Fibroblast of lung (primary cell): ENCODE results near the gene SLC25A40. TPM values are rescaled to one million over a fixed set of nuclear protein-coding genes. Genes with fewer than 3 reads are reported as not detected.

Experiments
- DNase-seq, 2 donors: peaks; one replicate each; pipeline versions ENCODE4 v3.0.0 to v3.0.0-alpha.2; 2010; ENCODE audit warnings: low read depth in 2 of 2
- H2AFZ ChIP-seq: 2 replicates; pipeline ENCODE4 v1.5.1; 2012; ENCODE audit warnings: low read length, control low read depth, inconsistent platforms
- H3K27ac ChIP-seq: 2 replicates; pipeline ENCODE4 v1.5.1; 2011; ENCODE audit warnings: low read length, control low read depth; ENCODE audit not compliant: insufficient read depth
- H3K27me3 ChIP-seq: 2 replicates; pipeline ENCODE4 v1.5.1; 2011; ENCODE audit warnings: mild to moderate bottlenecking, low read length; ENCODE audit not compliant: control insufficient read depth, insufficient read depth
- H3K36me3 ChIP-seq: 2 replicates; pipeline ENCODE4 v1.5.1; 2011; ENCODE audit warnings: low read length; ENCODE audit not compliant: control insufficient read depth, insufficient read depth
- H3K4me1 ChIP-seq: 2 replicates; pipeline ENCODE4 v1.5.1; 2011; ENCODE audit warnings: low read length; ENCODE audit not compliant: control insufficient read depth, insufficient read depth; ENCODE audit errors: extremely low read depth
- H3K4me2 ChIP-seq: 2 replicates; pipeline ENCODE4 v1.5.1; 2011; ENCODE audit warnings: low read length, control low read depth; ENCODE audit not compliant: insufficient read depth; ENCODE audit errors: extremely low read depth
- H3K4me3 ChIP-seq, 4 experiments: fragments of 200-600 bp in 1 of 4; sonication (generic) in 1 of 4; replicated peaks in 1 of 4; 2 replicates each; pipeline ENCODE4 v1.5.1; 2011 to 2016; ENCODE audit warnings: low read length in 4 of 4, low read depth in 3 of 4, mild to moderate bottlenecking in 3 of 4, control low read depth in 2 of 4, inconsistent platforms in 1 of 4, mixed read lengths in 1 of 4; ENCODE audit not compliant: insufficient read depth in 1 of 4; ENCODE audit errors: control extremely low read depth in 1 of 4
- H3K79me2 ChIP-seq: 2 replicates; pipeline ENCODE4 v1.5.1; 2012; ENCODE audit warnings: mild to moderate bottlenecking, low read length, inconsistent platforms; ENCODE audit not compliant: control insufficient read depth, insufficient read depth
- H3K9ac ChIP-seq: 2 replicates; pipeline ENCODE4 v1.5.1; 2011; ENCODE audit warnings: mild to moderate bottlenecking, low read length, control low read depth; ENCODE audit not compliant: insufficient read depth
- H3K9me3 ChIP-seq: 2 replicates; pipeline ENCODE4 v1.5.1; 2012; ENCODE audit warnings: low read depth, low read length; ENCODE audit not compliant: control insufficient read depth, insufficient read depth
- H4K20me1 ChIP-seq: 2 replicates; pipeline ENCODE4 v1.5.1; 2011; ENCODE audit warnings: low read length; ENCODE audit not compliant: control insufficient read depth, insufficient read depth; ENCODE audit errors: extremely low read depth
- CTCF ChIP-seq, 2 donors: IDR thresholded peaks in 1 of 2; conservative IDR thresholded peaks in 1 of 2; 1 replicate in 1 of 2; 2 replicates in 1 of 2; pipeline ENCODE4 v1.5.1; 2011 to 2012; ENCODE audit warnings: low read length in 2 of 2, control low read depth in 1 of 2, inconsistent platforms in 1 of 2, low read depth in 1 of 2, mild to moderate bottlenecking in 1 of 2
- EZH2 ChIP-seq: IDR thresholded peaks from 2 replicates; pipeline ENCODE4 v1.5.1; 2012; ENCODE audit warnings: low read length, control low read depth, mild to moderate bottlenecking; ENCODE audit errors: missing control alignments
- polyA plus RNA-seq, 2 donors: library from polyadenylated mRNA; depleted of rRNA in 1 of 2; stranded (reverse) in 1 of 2; unstranded in 1 of 2; fragments of >200 nt; gene quantifications; 2 replicates each; pipeline ENCODE4 v1.2.1, GENCODE V29; 2011 to 2012; ENCODE audit warnings: missing spikeins in 1 of 2
- total RNA-seq: library from RNA; depleted of rRNA; stranded (reverse); fragments of >200 nt; gene quantifications from 2 replicates; pipeline ENCODE4 v1.2.1, GENCODE V29; 2014

The SLC25A40 gene
- total and polyA plus RNA-seq, 2 donors (not counting 1 experiment from before 2014, with no cell fraction given): 6.3 to 10.2 TPM

- H2AFZ ChIP-seq: no peak overlapping the region
- H3K9me3 ChIP-seq: no peaks in the 10 kb centered on the region
- H3K27me3 ChIP-seq: no peaks in the 10 kb centered on the region
- no peak overlapping the region for H3K4me2 ChIP-seq
- H3K36me3 ChIP-seq: no peaks in the 10 kb centered on the region
- H3K4me1 ChIP-seq: no peaks in the 10 kb centered on the region
- H3K79me2 ChIP-seq: no peaks in the 10 kb centered on the region
- no peak for DNase-seq
- no peak overlapping the region for H3K4me3 ChIP-seq
- no peak overlapping the region for H3K9ac ChIP-seq
- no peak overlapping the region for H3K27ac ChIP-seq
- TF ChIP-seq CTCF (conservative IDR thresholded peaks at IDR 0.05 in 1 of 2, IDR thresholded peaks at IDR 0.05 in 1 of 2; ENCODE audit: low read depth in 1 of 2, low read length in 2 of 2) (no peak), EZH2 (no peak)
- H4K20me1 ChIP-seq: no peaks in the 10 kb centered on the region
Measured at GRCh38 chr7:87818336-87818735, 57.8 kb downstream of the SLC25A40 start.

- no peak for TF ChIP-seq EZH2
- TF ChIP-seq CTCF (conservative IDR thresholded peaks at IDR 0.05 in 1 of 2, IDR thresholded peaks at IDR 0.05 in 1 of 2; ENCODE audit: low read depth in 1 of 2, low read length in 2 of 2): no peak
Measured at GRCh38 chr7:87816389-87816788, 59.8 kb downstream of the SLC25A40 start.

GRCh38 chr7:87810726-87811125, 65.4 kb downstream of the SLC25A40 start:
- Histone ChIP-seq H3K9me3 (no peaks in the 10 kb centered on the region), H4K20me1 (no peaks in the 10 kb centered on the region), H3K27ac (no peak overlapping the region), H3K4me1 (no peaks in the 10 kb centered on the region), H2AFZ (no peak overlapping the region), H3K36me3 (no peaks in the 10 kb centered on the region), H3K79me2 (no peaks in the 10 kb centered on the region), H3K4me3 (no peak overlapping the region), H3K27me3 (no peaks in the 10 kb centered on the region), H3K9ac (no peak overlapping the region), H3K4me2 (no peak overlapping the region)
- TF ChIP-seq EZH2: no peak
- no peak for TF ChIP-seq CTCF (conservative IDR thresholded peaks at IDR 0.05 in 1 of 2, IDR thresholded peaks at IDR 0.05 in 1 of 2; ENCODE audit: low read depth in 1 of 2, low read length in 2 of 2)
- DNase-seq: no peak

More at GRCh38 chr7:87816389-87816788, 59.8 kb downstream of the SLC25A40 start:
- no peaks in the 10 kb centered on the region for H3K79me2 ChIP-seq
- no peaks in the 10 kb centered on the region for H3K27me3 ChIP-seq
- H3K36me3 ChIP-seq: no peaks in the 10 kb centered on the region
- H3K9ac ChIP-seq: no peak overlapping the region
- H3K27ac ChIP-seq: no peak overlapping the region
- H3K4me3 ChIP-seq: no peak overlapping the region
- no peak overlapping the region for H3K4me2 ChIP-seq
- no peak for DNase-seq
- H4K20me1 ChIP-seq: no peaks in the 10 kb centered on the region
- no peaks in the 10 kb centered on the region for H3K4me1 ChIP-seq
- no peaks in the 10 kb centered on the region for H3K9me3 ChIP-seq
- H2AFZ ChIP-seq: no peak overlapping the region
